GM18511 (cell line): Measurements from ENCODE around the gene BRAF.
"Not testable (repeated sequence)": the region's sequence is repeated elsewhere in the genome, so short reads cannot be mapped to it uniquely, and the experiment has no call there.

Experiments used
- ATAC-seq: cut with Tn5 transposase; IDR thresholded peaks from one replicate; pipeline ENCODE4 v1.9.1; 2021; ENCODE audit warnings: mild to moderate bottlenecking, moderate library complexity; ENCODE audit not compliant: unreplicated experiment

The BRAF gene

DNA sequence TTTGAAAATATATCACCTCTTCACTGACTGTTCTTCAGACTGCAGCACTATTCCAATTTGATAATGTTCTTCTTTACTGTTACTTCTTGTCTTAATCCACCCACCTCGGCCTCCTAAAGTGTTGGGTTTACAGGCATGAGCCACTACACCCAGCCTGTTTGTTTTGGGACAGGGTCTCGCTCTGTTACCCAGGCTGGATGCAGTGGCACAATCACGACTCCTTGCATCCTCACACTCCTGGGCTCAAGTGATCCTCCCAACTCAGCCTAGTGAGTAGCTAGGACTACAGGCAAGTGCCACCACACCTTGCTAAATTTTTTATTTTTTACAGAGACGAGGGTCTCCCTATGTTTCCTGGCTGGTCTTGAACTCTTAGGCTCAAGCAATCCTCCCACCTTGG, 150.4 kb downstream of the BRAF start:
- ATAC-seq, result no peak

DNA sequence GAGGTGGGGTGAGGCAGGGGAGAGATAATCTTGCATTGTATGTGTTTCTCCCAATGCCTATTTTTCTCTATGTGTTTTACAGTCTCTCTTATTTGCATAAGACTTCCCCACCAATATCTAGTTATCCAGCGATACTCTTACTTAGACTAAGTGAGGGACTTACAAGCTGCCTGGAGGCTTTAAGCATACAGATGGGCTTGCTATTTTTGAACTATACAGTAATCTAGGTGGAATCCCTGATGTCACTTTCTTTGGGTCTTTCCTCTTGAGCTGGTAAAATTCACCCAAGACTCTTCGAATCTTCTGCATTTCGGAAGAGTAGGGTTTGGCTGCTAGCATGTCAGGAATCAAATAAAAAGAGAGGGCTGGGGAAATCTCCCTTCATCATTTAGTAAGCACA, 151.6 kb downstream of the BRAF start:
- ATAC-seq, result no peak

- ATAC-seq, result no peak
Measured at GRCh38 chr7:140771826-140772225, 152.9 kb downstream of the BRAF start.

GRCh38 chr7:140769852-140770251, 154.9 kb downstream of the BRAF start:
- no peak for ATAC-seq

GRCh38 chr7:140767418-140767817, 157.3 kb downstream of the BRAF start:
- no peak for ATAC-seq

DNA sequence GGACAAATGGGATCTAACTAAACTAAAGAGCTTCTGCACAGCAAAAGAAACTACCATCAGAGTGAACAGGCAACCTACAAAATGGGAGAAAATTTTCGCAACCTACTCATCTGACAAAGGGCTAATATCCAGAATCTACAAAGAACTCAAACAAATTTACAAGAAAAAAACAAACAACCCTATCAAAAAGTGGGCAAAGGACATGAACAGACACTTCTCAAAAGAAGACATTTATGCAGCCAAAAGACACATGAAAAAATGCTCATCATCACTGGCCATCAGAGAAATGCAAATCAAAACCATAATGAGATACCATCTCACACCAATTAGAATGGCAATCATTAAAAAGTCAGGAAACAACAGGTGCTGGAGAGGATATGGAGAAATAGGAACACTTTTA, 159.3 kb downstream of the BRAF start:
- ATAC-seq, result not testable (repeated sequence)

DNA sequence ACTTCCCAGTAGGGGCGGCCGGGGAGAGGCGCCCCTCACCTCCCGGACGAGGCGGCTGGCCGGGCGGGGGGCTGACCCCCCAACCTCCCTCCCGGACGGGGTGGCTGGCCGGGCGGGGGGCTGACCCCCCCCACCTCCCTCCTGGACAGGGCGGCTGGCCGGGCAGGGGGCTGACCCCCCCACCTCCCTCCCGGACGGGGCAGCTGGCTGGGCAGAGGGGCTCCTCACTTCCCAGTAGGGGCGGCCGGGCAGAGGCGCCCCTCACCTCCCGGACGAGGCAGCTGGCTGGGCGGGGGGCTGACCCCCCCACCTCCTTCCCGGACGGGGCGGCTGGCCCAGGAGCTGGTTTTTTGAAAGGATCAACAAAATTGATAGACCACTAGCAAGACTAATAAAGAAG, 161.6 kb downstream of the BRAF start:
- not testable (repeated sequence) for ATAC-seq

DNA sequence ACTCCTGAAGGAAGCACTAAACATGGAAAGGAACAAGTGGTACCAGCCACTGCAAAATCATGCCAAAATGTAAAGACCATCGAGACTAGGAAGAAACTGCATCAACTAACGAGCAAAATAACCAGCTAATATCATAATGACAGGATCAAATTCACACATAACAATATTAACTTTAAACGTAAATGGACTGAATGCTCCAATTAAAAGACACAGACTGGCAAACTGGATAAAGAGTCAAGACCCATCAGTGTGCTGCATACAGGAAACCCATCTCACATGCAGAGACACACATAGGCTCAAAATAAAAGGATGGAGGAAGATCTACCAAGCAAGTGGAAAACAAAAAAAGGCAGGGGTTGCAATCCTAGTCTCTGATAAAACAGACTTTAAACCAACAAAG, 163.4 kb downstream of the BRAF start:
- ATAC-seq, result not testable (repeated sequence)

DNA sequence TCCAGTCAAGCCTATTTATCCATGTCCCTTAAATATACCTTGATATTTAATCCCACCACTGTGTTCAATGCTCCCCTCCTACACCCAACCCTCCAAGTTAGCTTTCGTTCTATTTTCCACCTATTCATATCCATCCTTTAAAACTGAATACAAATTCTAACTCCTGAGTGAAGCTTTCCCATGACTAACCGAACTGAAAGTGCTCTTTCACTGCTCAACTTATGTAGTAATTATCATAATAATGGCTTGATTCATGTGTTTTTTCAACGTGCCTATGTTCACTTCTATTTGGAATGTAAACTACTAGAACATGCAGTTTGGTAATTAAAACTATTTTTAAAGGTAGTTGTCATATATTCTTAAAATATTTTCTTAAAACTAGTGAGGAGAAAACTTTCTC, 170.2 kb downstream of the BRAF start:
- ATAC-seq, result no peak

DNA sequence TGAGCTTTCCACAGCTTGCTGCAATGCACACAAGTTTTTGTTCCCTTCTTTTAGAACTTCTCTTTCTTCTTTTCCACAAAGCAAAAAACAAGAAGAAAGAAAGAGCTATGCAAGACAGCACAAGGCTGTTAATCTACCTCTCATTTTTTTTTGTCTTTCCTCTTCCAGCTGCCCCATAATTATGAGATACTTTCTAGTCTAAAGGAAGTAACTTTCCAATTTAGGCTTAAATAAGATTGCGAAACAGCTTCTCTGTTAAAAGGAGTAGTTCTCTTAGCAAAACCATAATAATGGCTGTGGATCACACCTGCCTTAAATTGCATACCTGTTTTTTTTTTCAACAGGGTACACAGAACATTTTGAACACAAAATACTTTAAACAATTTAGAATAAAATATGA, 172.2 kb downstream of the BRAF start:
- no peak for ATAC-seq

GRCh38 chr7:140746751-140747150, 178.0 kb downstream of the BRAF start:
- ATAC-seq, result no peak

- no peak for ATAC-seq
Measured at GRCh38 chr7:140745266-140746058, 179.3 kb downstream of the BRAF start.

DNA sequence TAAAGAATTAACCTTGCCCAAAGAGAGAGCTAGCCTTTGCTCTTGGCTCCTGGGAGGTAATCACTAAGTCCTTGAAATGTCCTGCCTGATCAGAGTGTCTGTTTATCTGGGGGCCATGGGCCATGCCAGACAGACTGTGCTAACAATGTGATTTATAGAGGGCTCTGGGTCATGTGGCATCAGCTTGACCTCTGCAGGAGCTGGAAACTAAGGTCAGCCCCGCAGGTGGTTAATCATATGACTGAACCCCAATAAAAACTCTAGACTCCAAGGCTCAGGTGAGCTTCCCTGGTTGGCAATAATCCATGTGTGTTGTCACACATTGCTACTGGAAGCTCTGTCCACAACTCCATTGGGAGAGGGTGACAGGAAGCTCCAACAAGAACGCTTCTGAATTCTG, 180.7 kb downstream of the BRAF start:
- ATAC-seq, result no peak

GRCh38 chr7:140743255-140743654, 181.5 kb downstream of the BRAF start:
- not testable (repeated sequence) for ATAC-seq

DNA sequence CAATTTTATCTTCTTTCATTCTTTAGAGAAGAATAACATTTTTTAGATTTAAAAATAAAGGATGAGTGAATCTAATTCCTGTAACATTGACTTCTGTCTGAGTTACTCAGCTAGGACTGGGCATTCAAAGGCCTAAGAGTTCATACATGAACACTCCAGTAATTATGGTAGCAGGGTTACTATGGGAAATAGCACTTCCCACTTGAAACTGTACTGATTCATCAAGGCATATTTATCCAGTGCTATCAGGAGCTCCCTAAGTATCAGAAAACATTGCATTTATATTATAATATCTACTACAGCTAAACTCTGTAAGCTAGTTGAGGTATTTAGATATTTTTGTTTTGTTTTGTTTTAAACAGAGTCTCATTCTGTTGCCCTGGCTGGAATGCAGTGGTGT, 186.4 kb downstream of the BRAF start:
- ATAC-seq, result no peak

DNA sequence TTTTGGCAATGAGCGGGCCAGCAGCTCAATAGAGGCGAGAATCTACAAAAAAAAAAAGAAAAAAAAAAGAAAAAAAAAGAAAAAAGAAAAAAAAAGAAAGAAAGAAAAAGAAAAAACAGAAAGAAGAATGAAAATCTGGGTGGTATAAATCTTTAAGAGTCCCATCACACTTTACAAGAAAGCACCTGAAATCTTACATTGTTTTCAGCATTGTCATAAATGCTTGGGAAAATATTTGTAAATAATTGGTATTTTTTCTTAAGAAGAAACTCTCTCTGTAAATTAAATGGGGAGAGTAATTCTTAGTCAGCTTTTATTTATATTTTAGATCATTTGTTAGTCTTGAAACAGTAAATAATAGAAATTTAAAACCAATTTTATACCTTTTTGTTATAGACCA, 190.0 kb downstream of the BRAF start:
- no peak for ATAC-seq

DNA sequence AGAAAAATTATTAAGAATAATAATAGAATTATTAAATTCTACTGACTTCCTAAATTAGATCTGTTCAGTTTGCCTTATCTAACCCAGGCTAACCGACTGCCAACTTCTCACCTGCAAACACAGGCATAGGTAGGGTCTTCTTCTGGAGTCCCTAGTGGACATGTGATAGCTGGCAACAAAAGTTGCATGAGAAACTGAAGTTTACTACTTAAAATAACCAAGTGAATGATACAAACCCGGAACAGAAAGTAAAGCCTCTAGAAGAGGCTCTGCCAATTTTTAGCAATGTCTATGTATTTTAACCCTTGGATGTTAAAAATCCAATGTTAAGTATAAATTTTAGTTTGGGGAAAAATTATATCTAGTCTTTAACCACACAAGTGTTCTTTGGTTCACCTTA, 190.6 kb downstream of the BRAF start:
- no peak for ATAC-seq

GRCh38 chr7:140732416-140732815, 192.3 kb downstream of the BRAF start:
- no peak for ATAC-seq

- no peak for ATAC-seq
Measured at GRCh38 chr7:140726281-140726680, 198.4 kb downstream of the BRAF start.

DNA sequence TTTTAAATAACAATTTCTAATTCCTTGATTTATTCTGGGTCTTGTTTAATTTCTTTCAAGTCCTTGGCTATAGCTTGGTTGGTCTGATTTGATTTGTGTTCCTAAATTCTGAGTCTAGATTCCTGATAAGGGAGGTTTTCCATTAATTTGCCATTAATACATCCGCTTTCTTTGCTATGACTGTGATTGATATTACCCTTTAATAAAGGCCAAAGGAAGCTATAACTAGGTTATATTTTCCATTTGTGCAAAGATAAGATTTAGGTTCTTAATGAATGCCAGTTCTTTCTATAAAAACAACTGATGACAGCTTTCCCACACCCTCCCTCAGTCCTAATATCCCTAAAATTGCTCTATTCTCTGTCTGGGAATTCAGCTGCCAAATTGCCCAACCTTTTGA, 200.0 kb downstream of the BRAF start:
- no peak for ATAC-seq

GRCh38 chr7:140723574-140723973, 201.2 kb downstream of the BRAF start:
- no peak for ATAC-seq

- ATAC-seq, result no peak
Measured at GRCh38 chr7:140723006-140723405, 201.7 kb downstream of the BRAF start.

- ATAC-seq, result no peak
Measured at GRCh38 chr7:140722254-140722653, 202.5 kb downstream of the BRAF start.
